ENCODE measurements around the gene ALS2. TPM values are rescaled to one million over a fixed set of nuclear protein-coding genes. Genes with fewer than 3 reads are reported as not detected.
A peak's percentile ranks its signal among the peaks of the same experiment; 100 is the strongest.

The ALS2 gene
- total RNA-seq, 4 donors from 2014 or later: 17.1 to 40.6 (median 19.5) TPM

GRCh38 chr2:201798252-201798913, 17.6 kb upstream of the ALS2 start:
- no peaks in the 10 kb centered on the region for H3K9me3 ChIP-seq
- H3K27me3 ChIP-seq: no peaks in the 10 kb centered on the region
- intact Hi-C loops (cut with DNase I; ENCODE audit: low total_unique reads) (loop anchor here (5.0 kb wide), 1 partner anchor 379 kb away; no protein-coding TSS in a partner anchor), in situ Hi-C loops (cut with MboI; ENCODE audit: low sequenced_read_pairs in 4 of 4) (loop anchor here in 2 of 4 donors (5.0 to 25.0 kb wide), 2 partner anchors 379 to 589 kb away; partner anchors contain the start of gene BMPR2 (in 1 of the 2))
- no peak overlapping the region for H3K4me3 ChIP-seq
- no peaks in the 10 kb centered on the region for H3K36me3 ChIP-seq
- TF ChIP-seq CTCF (IDR thresholded peaks at IDR 0.05 in 4 of 5, conservative IDR thresholded peaks at IDR 0.05 in 1 of 5): no peak
- no peak overlapping the region for H3K27ac ChIP-seq
- no peak for DNase-seq
- H3K4me1 ChIP-seq: no peaks in the 10 kb centered on the region
- ATAC-seq: no peak

GRCh38 chr2:201797175-201797840, 16.6 kb upstream of the ALS2 start:
- DNase-seq: no peak
- H3K9me3 ChIP-seq: no peaks in the 10 kb centered on the region
- no peak for TF ChIP-seq POLR2A (IDR thresholded peaks at IDR 0.05)
- no peak for TF ChIP-seq CTCF (IDR thresholded peaks at IDR 0.05 in 4 of 5, conservative IDR thresholded peaks at IDR 0.05 in 1 of 5)
- ATAC-seq: no peak
- H3K4me3 ChIP-seq: no peak overlapping the region
- H3K4me1 ChIP-seq: no peaks in the 10 kb centered on the region
- no peak overlapping the region for H3K27ac ChIP-seq
- H3K36me3 ChIP-seq: no peaks in the 10 kb centered on the region
- in situ Hi-C loops (cut with MboI; ENCODE audit: low sequenced_read_pairs in 4 of 4): loop anchor here in 2 of 4 donors (5.0 to 25.0 kb wide), 2 partner anchors 380 to 590 kb away; partner anchors contain the start of gene BMPR2 (in 1 of the 2)
- intact Hi-C loops (cut with DNase I; ENCODE audit: low total_unique reads): loop anchor here (5.0 kb wide), 1 partner anchor 380 kb away; no protein-coding TSS in a partner anchor
- H3K27me3 ChIP-seq: no peaks in the 10 kb centered on the region

GRCh38 chr2:201796478-201796865, 15.7 kb upstream of the ALS2 start:
- ATAC-seq: no peak
- Histone ChIP-seq H3K36me3 (no peaks in the 10 kb centered on the region), H3K4me1 (no peaks in the 10 kb centered on the region), H3K9me3 (no peaks in the 10 kb centered on the region), H3K27me3 (no peaks in the 10 kb centered on the region), H3K27ac (no peak overlapping the region), H3K4me3 (no peak overlapping the region)
- TF ChIP-seq POLR2A (IDR thresholded peaks at IDR 0.05) (no peak), CTCF (IDR thresholded peaks at IDR 0.05 in 4 of 5, conservative IDR thresholded peaks at IDR 0.05 in 1 of 5) (no peak)
- in situ Hi-C loops (cut with MboI; ENCODE audit: low sequenced_read_pairs in 4 of 4) (loop anchor here in 2 of 4 donors (5.0 to 25.0 kb wide), 2 partner anchors 381 to 591 kb away; partner anchors contain the start of gene BMPR2 (in 1 of the 2)), intact Hi-C loops (cut with DNase I; ENCODE audit: low total_unique reads) (loop anchor here (1.0 to 5.0 kb wide), 2 partner anchors 64 to 381 kb away; no protein-coding TSS in a partner anchor)
- no peak for DNase-seq

GRCh38 chr2:201795607-201796477, 15.1 kb upstream of the ALS2 start:
- Histone ChIP-seq H3K9me3 (no peaks in the 10 kb centered on the region), H3K27ac (no peak overlapping the region), H3K4me3 (no peak overlapping the region), H3K27me3 (no peaks in the 10 kb centered on the region), H3K36me3 (no peaks in the 10 kb centered on the region), H3K4me1 (no peaks in the 10 kb centered on the region)
- intact Hi-C loops (cut with DNase I; ENCODE audit: low total_unique reads): loop anchor here (1.0 to 5.0 kb wide), 2 partner anchors 64 to 381 kb away; no protein-coding TSS in a partner anchor
- ATAC-seq: peak; percentile 66 to 72
- DNase-seq: no peak
- TF ChIP-seq CTCF (IDR thresholded peaks at IDR 0.05 in 4 of 5, conservative IDR thresholded peaks at IDR 0.05 in 1 of 5) (peak; percentile 40 to 70 (median 52)), POLR2A (IDR thresholded peaks at IDR 0.05) (no peak)
- in situ Hi-C loops (cut with MboI; ENCODE audit: low sequenced_read_pairs in 4 of 4): loop anchor here in 2 of 4 donors (5.0 to 25.0 kb wide), 2 partner anchors 381 to 591 kb away; partner anchors contain the start of gene BMPR2 (in 1 of the 2)

All from gastrocnemius medialis (tissue), 4 donors.